Type B pancreatic cell (in vitro differentiated cells): ENCODE results near the gene MSGN1. TPM values are rescaled to one million over a fixed set of nuclear protein-coding genes. Genes with fewer than 3 reads are reported as not detected.

Experiments
- DNase-seq: peaks from one replicate; pipeline ENCODE4 v3.0.0; 2021; ENCODE audit warnings: mixed read lengths; ENCODE audit not compliant: unreplicated experiment; ENCODE audit errors: extremely low spot score
- H3K27ac Mint-ChIP-seq: 2 replicates; pipeline ENCODE4 v1.8.0; 2021; ENCODE audit warnings: mild to moderate bottlenecking, mixed read lengths
- H3K27me3 Mint-ChIP-seq: 2 replicates; pipeline ENCODE4 v1.8.0; 2021; ENCODE audit warnings: mixed read lengths
- H3K36me3 Mint-ChIP-seq: 2 replicates; pipeline ENCODE4 v1.8.0; 2021; ENCODE audit warnings: mixed read lengths
- H3K4me1 Mint-ChIP-seq: one replicate; pipeline ENCODE4 v1.8.0; 2021; ENCODE audit warnings: mixed read lengths; ENCODE audit not compliant: unreplicated experiment
- H3K4me3 Mint-ChIP-seq: 2 replicates; pipeline ENCODE4 v1.8.0; 2021; ENCODE audit warnings: mild to moderate bottlenecking, mixed read lengths
- H3K9me3 Mint-ChIP-seq: 2 replicates; pipeline ENCODE4 v1.8.0; 2021; ENCODE audit warnings: mixed read lengths
- CTCF ChIP-seq: fragments of 200-600 bp; sonication (generic); conservative IDR thresholded peaks from 2 replicates; pipeline ENCODE4 v1.5.0; 2021; ENCODE audit warnings: antibody characterized with exemption, mild to moderate bottlenecking
- total RNA-seq: library from RNA; stranded (reverse); gene quantifications from 2 replicates; pipeline ENCODE4 v1.2.1, GENCODE V29; 2021; ENCODE audit warnings: low replicate concordance

Gene MSGN1
- total RNA-seq, 1 donor from 2014 or later, result not detected

GRCh38 chr2:17805166-17805565, 11.1 kb upstream of the MSGN1 start:
- Mint-ChIP-seq H3K4me1 (peaks cover 10% of the 10 kb centered on the region), H3K27me3 (peaks cover 4% of the 10 kb centered on the region), H3K27ac (no peak overlapping the region), H3K4me3 (no peak overlapping the region), H3K36me3 (no peaks in the 10 kb centered on the region), H3K9me3 (no peaks in the 10 kb centered on the region)
- DNase-seq, result peak; percentile 7
- TF ChIP-seq CTCF, result no peak

GRCh38 chr2:17805717-17806363, 10.4 kb upstream of the MSGN1 start:
- Mint-ChIP-seq H3K36me3 (no peaks in the 10 kb centered on the region), H3K4me3 (no peak overlapping the region), H3K27ac (no peak overlapping the region), H3K27me3 (no peaks in the 10 kb centered on the region), H3K4me1 (peaks cover 4% of the 10 kb centered on the region), H3K9me3 (no peaks in the 10 kb centered on the region)
- TF ChIP-seq CTCF, result no peak
- peak; percentile 39 for DNase-seq

GRCh38 chr2:17813010-17813741, 3.1 kb upstream of the MSGN1 start:
- no peak overlapping the region for H3K27ac Mint-ChIP-seq
- no peak for DNase-seq
- H3K4me3 Mint-ChIP-seq, result no peak overlapping the region
- peaks cover 5% of the 10 kb centered on the region for H3K4me1 Mint-ChIP-seq
- no peaks in the 10 kb centered on the region for H3K9me3 Mint-ChIP-seq
- peaks cover 4% of the 10 kb centered on the region for H3K27me3 Mint-ChIP-seq
- TF ChIP-seq CTCF, result no peak
- H3K36me3 Mint-ChIP-seq, result no peaks in the 10 kb centered on the region

- no peak for TF ChIP-seq CTCF
- DNase-seq, result no peak
- Mint-ChIP-seq H3K9me3 (no peaks in the 10 kb centered on the region), H3K36me3 (no peaks in the 10 kb centered on the region), H3K4me3 (no peak overlapping the region), H3K27me3 (peaks cover 4% of the 10 kb centered on the region), H3K27ac (no peak overlapping the region), H3K4me1 (peaks cover 5% of the 10 kb centered on the region)
Measured at GRCh38 chr2:17813742-17814473, 2.4 kb upstream of the MSGN1 start.

GRCh38 chr2:17814601-17815000, 1.7 kb upstream of the MSGN1 start:
- Mint-ChIP-seq H3K4me3 (no peak overlapping the region), H3K9me3 (no peaks in the 10 kb centered on the region), H3K36me3 (no peaks in the 10 kb centered on the region), H3K27me3 (peaks cover 4% of the 10 kb centered on the region), H3K27ac (no peak overlapping the region), H3K4me1 (peaks cover 5% of the 10 kb centered on the region)
- TF ChIP-seq CTCF, result no peak
- no peak for DNase-seq
